HG03521 (cell line): ENCODE measurements around the gene KIAA1143.
A peak's percentile ranks its signal among the peaks of the same experiment; 100 is the strongest.

ENCODE experiments used
- ATAC-seq: cut with Tn5 transposase; IDR thresholded peaks from one replicate; pipeline ENCODE4 v1.9.1; 2021; ENCODE audit warnings: mild to moderate bottlenecking, moderate library complexity; ENCODE audit not compliant: unreplicated experiment

KIAA1143 gene

GRCh38 chr3:44761424-44762169 lies at the start of gene KIAA1143, which contains the start of gene KIF15:
KIAA1143 (minus strand) TSS chr3:44761619; CDS start chr3:44761602, 17 bp downstream.
KIF15 (plus strand) TSS chr3:44761794; CDS start chr3:44761866, 72 bp downstream.
- peak; percentile 91 for ATAC-seq

GRCh38 chr3:44805960-44806359 lies 44.5 kb upstream of the KIAA1143 start:
- no peak for ATAC-seq

- no peak for ATAC-seq
Observed at GRCh38 chr3:44803298-44803697, 41.9 kb upstream of the KIAA1143 start.

- no peak for ATAC-seq
Observed at GRCh38 chr3:44802011-44802410, 40.6 kb upstream of the KIAA1143 start.

- no peak for ATAC-seq
Observed at GRCh38 chr3:44795197-44795596, 33.8 kb upstream of the KIAA1143 start.

GRCh38 chr3:44782891-44783290 lies 21.5 kb upstream of the KIAA1143 start:
- ATAC-seq, result no peak

GRCh38 chr3:44772099-44772442 lies 10.7 kb upstream of the KIAA1143 start:
- no peak for ATAC-seq

GRCh38 chr3:44771424-44772098 lies 10.1 kb upstream of the KIAA1143 start:
- no peak for ATAC-seq

GRCh38 chr3:44764248-44764647 lies 2.8 kb upstream of the KIAA1143 start:
- no peak for ATAC-seq

- ATAC-seq, result no peak
Observed at GRCh38 chr3:44762690-44763089, 1.3 kb upstream of the KIAA1143 start.

- ATAC-seq, result no peak
Observed at GRCh38 chr3:44762170-44762677, 805 bp upstream of the KIAA1143 start.

GRCh38 chr3:44761101-44761423 lies 357 bp downstream of the KIAA1143 start:
- ATAC-seq, result no peak

- no peak for ATAC-seq
Observed at GRCh38 chr3:44734646-44735168, 26.7 kb downstream of the KIAA1143 start.

- ATAC-seq, result peak; percentile 79
Observed at GRCh38 chr3:44729384-44729910, 32.0 kb downstream of the KIAA1143 start, which contains the start of gene ZNF501. ZNF501 (plus strand) TSS chr3:44729635; CDS start chr3:44734422, 4,787 bp downstream.

GRCh38 chr3:44722103-44722401 lies 39.4 kb downstream of the KIAA1143 start:
- no peak for ATAC-seq

- no peak for ATAC-seq
Observed at GRCh38 chr3:44721231-44722102, 40.0 kb downstream of the KIAA1143 start.

GRCh38 chr3:44712455-44713075 lies 48.9 kb downstream of the KIAA1143 start, which contains the start of gene ZNF502:
ZNF502 (plus strand) TSS chr3:44712660; CDS start chr3:44720262, 7,602 bp downstream.
- ATAC-seq, result no peak
